ENCODE results near the gene NMNAT1. TPM values are rescaled to one million over a fixed set of nuclear protein-coding genes. Genes with fewer than 3 reads are reported as not detected.
"Not testable (repeated sequence)": the region's sequence is repeated elsewhere in the genome, so short reads cannot be mapped to it uniquely, and the experiment has no call there.

The NMNAT1 gene
- polyA plus RNA-seq, 2 of the 4 experiments (the other 2 are of a cell fraction): 3.2 to 4.9 TPM

GRCh38 chr1:9916452-9916851 lies 26.8 kb upstream of the NMNAT1 start:
- Histone ChIP-seq H3K4me3 (no peak overlapping the region), H3K4me2 (no peak overlapping the region), H3K27ac (no peak overlapping the region), H3K4me1 (peaks cover 2% of the 10 kb centered on the region; the same call in 1 of the 3 replicates), H3K9me3 (no peaks in the 10 kb centered on the region)
- no peak for ATAC-seq
- no peak for DNase-seq (ENCODE audit: low read depth in 1 of 2, low spot score in 1 of 2)
- FAIRE-seq: no peak
- TF ChIP-seq GATA3 (IDR thresholded peaks at IDR 0.05; ENCODE audit: borderline replicate concordance) (no peak), ESRRA (IDR thresholded peaks at IDR 0.05; ENCODE audit: borderline replicate concordance, low read length) (no peak), BHLHE40 (IDR thresholded peaks at IDR 0.05; ENCODE audit: low read depth, low read length) (no peak), KDM5A (IDR thresholded peaks at IDR 0.05) (no peak), RARB (CRISPR knock-in tag; IDR thresholded peaks at IDR 0.05) (no peak), TP53 (CRISPR knock-in tag; IDR thresholded peaks at IDR 0.05) (no peak), HOXA7 (CRISPR knock-in tag; IDR thresholded peaks at IDR 0.05) (no peak), HDAC2 (IDR thresholded peaks at IDR 0.05) (no peak), CEBPB (IDR thresholded peaks at IDR 0.05) (no peak), SREBF2 (IDR thresholded peaks at IDR 0.05) (no peak), RFX5 (IDR thresholded peaks at IDR 0.05) (no peak), PBX3 (IDR thresholded peaks at IDR 0.05) (no peak), TFCP2L1 (CRISPR knock-in tag; IDR thresholded peaks at IDR 0.05) (no peak)
- TF ChIP-seq, protein P1, sequence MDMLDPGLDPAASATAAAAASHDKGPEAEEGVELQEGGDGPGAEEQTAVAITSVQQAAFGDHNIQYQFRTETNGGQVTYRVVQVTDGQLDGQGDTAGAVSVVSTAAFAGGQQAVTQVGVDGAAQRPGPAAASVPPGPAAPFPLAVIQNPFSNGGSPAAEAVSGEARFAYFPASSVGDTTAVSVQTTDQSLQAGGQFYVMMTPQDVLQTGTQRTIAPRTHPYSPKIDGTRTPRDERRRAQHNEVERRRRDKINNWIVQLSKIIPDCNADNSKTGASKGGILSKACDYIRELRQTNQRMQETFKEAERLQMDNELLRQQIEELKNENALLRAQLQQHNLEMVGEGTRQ (IDR thresholded peaks at IDR 0.05): no peak
- TF ChIP-seq, protein P2, sequence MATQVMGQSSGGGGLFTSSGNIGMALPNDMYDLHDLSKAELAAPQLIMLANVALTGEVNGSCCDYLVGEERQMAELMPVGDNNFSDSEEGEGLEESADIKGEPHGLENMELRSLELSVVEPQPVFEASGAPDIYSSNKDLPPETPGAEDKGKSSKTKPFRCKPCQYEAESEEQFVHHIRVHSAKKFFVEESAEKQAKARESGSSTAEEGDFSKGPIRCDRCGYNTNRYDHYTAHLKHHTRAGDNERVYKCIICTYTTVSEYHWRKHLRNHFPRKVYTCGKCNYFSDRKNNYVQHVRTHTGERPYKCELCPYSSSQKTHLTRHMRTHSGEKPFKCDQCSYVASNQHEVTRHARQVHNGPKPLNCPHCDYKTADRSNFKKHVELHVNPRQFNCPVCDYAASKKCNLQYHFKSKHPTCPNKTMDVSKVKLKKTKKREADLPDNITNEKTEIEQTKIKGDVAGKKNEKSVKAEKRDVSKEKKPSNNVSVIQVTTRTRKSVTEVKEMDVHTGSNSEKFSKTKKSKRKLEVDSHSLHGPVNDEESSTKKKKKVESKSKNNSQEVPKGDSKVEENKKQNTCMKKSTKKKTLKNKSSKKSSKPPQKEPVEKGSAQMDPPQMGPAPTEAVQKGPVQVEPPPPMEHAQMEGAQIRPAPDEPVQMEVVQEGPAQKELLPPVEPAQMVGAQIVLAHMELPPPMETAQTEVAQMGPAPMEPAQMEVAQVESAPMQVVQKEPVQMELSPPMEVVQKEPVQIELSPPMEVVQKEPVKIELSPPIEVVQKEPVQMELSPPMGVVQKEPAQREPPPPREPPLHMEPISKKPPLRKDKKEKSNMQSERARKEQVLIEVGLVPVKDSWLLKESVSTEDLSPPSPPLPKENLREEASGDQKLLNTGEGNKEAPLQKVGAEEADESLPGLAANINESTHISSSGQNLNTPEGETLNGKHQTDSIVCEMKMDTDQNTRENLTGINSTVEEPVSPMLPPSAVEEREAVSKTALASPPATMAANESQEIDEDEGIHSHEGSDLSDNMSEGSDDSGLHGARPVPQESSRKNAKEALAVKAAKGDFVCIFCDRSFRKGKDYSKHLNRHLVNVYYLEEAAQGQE (IDR thresholded peaks at IDR 0.05): no peak
- ChIA-PET POLR2A (interaction anchor here (0.6 kb wide), 2 partner anchors 293 to 1097 kb away, joined by 4 to 6 read pairs; no protein-coding TSS in a partner anchor), CTCF (interaction anchor here (0.6 to 3.7 kb wide), 2 partner anchors 41 to 132 kb away, joined by 6 to 14 read pairs; no protein-coding TSS in a partner anchor)
- WGBS (ENCODE audit: missing lambda C conversion rate): 92% methylated on average over 2 of the region's 2 CpGs

DNA sequence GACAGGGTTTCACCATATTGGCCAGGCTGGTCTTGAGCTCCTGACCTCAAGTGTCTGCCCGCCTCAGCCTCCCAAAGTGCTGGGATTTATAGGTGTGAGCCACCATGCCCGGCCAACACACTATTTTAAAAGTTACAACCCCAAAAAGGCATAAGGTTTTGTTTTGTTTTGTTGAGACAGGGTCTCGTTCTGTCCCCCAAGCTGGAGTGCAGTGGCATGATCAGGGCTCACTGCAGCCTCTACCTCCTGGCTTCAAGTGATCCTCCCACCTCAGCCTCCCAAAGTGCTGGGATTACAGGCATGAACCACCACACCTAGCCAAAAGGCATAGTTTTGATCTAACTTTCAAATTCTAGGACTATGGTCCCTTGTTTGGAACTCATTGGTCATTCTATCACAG lies 25.8 kb upstream of the NMNAT1 start:
- ATAC-seq; DNase-seq (ENCODE audit: low read depth in 1 of 2, low spot score in 1 of 2); H3K4me3 ChIP-seq; POLR2A ChIA-PET; H3K9me3 ChIP-seq; H3K4me1 ChIP-seq; H3K27ac ChIP-seq; H3K4me2 ChIP-seq; FAIRE-seq: not testable (repeated sequence)
- 47% methylated on average over 3 of the region's 3 CpGs for WGBS (ENCODE audit: missing lambda C conversion rate)
- CTCF ChIA-PET: interaction anchor here (1.1 to 3.7 kb wide), 2 partner anchors 42 to 50 kb away, joined by 4 to 14 read pairs; no protein-coding TSS in a partner anchor

DNA sequence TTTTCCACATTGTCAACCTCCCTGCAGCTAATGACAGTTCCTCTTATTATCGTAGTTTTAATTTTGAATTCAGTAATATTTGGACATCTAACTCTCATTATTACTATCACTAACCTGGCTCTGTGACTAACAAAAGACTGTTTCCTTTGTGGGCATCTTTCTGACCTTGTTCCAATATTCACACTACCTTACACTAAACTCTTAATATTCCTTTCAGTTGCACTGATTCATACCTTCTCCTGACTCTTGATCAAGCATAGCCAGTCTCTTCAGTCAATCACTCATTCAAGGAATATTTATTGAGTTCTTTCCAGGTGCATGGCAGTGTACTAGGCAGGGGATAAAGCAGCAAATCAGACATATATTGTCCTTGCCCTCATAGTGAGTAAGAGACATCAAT lies 25.4 kb upstream of the NMNAT1 start:
- POLR2A ChIA-PET: no interaction called here
- no peak for TF ChIP-seq ZNF302 (CRISPR knock-in tag; IDR thresholded peaks at IDR 0.05)
- TF ChIP-seq GATA3 (IDR thresholded peaks at IDR 0.05; ENCODE audit: borderline replicate concordance): no peak
- TF ChIP-seq MAZ (IDR thresholded peaks at IDR 0.05; ENCODE audit: borderline replicate concordance, low read depth, low read length): no peak
- no peak for TF ChIP-seq CEBPB (IDR thresholded peaks at IDR 0.05)
- no peak for TF ChIP-seq KDM1A (IDR thresholded peaks at IDR 0.05; ENCODE audit: low read depth)
- no peak for TF ChIP-seq ATOH8 (CRISPR knock-in tag; IDR thresholded peaks at IDR 0.05; ENCODE audit: low read depth)
- TF ChIP-seq CTCF (IDR thresholded peaks at IDR 0.05): no peak
- no peak for TF ChIP-seq RCOR1 (IDR thresholded peaks at IDR 0.05; ENCODE audit: low read depth, low read length)
- TF ChIP-seq EHMT2 (IDR thresholded peaks at IDR 0.05; ENCODE audit: low read depth): no peak
- TF ChIP-seq NR3C1 (IDR thresholded peaks at IDR 0.05): no peak
- TF ChIP-seq KDM5A (IDR thresholded peaks at IDR 0.05): no peak
- no peak for TF ChIP-seq CBX8 (IDR thresholded peaks at IDR 0.05)
- no peak for TF ChIP-seq RNF2 (IDR thresholded peaks at IDR 0.05; ENCODE audit: borderline replicate concordance, low read depth)

More for the DNA sequence above, 25.4 kb upstream of the NMNAT1 start:
- DNase-seq (ENCODE audit: low read depth in 1 of 2, low spot score in 1 of 2) (no peak), FAIRE-seq (no peak), ATAC-seq (no peak)
- H3K27ac ChIP-seq: no peak overlapping the region
- H3K4me3 ChIP-seq: no peak overlapping the region
- CTCF ChIA-PET: interaction anchor here (1.1 to 3.7 kb wide), 2 partner anchors 43 to 50 kb away, joined by 4 to 14 read pairs; no protein-coding TSS in a partner anchor
- WGBS (ENCODE audit: missing lambda C conversion rate): 33% methylated on average over 1 of the region's 1 CpG
- H3K9me3 ChIP-seq: no peaks in the 10 kb centered on the region
- no peak overlapping the region for H3K4me2 ChIP-seq
- H3K4me1 ChIP-seq: no peaks in the 10 kb centered on the region

All from A549 (cell line).